AG10803 (cell line): ENCODE results near the gene ALPK3.

Experiments used
- DNase-seq: peaks from one replicate; pipeline ENCODE4 v3.0.0; 2010; ENCODE audit warnings: low read depth
- H3K4me3 ChIP-seq: 2 replicates; pipeline ENCODE4 v1.5.1; 2011; ENCODE audit warnings: mild to moderate bottlenecking, low read length, control low read depth
- CTCF ChIP-seq: conservative IDR thresholded peaks from 2 replicates; pipeline ENCODE4 v1.5.1; 2011; ENCODE audit warnings: mild to moderate bottlenecking, low read length, control low read depth, inconsistent platforms

The ALPK3 gene

GRCh38 chr15:84830036-84830435, 12.9 kb downstream of the ALPK3 start:
- no peak overlapping the region for H3K4me3 ChIP-seq
- TF ChIP-seq CTCF, result no peak
- no peak for DNase-seq

- no peak for TF ChIP-seq CTCF
- no peak for DNase-seq
- no peak overlapping the region for H3K4me3 ChIP-seq
These were observed 13.9 kb downstream of the ALPK3 start for GRCh38 chr15:84831028-84831427.

GRCh38 chr15:84831613-84832012, 14.5 kb downstream of the ALPK3 start:
- no peak for TF ChIP-seq CTCF
- no peak overlapping the region for H3K4me3 ChIP-seq
- DNase-seq, result no peak

- no peak for TF ChIP-seq CTCF
- no peak for DNase-seq
- H3K4me3 ChIP-seq, result no peak overlapping the region
These were observed 15.4 kb downstream of the ALPK3 start for GRCh38 chr15:84832448-84833040.

GRCh38 chr15:84833447-84834228, 16.5 kb downstream of the ALPK3 start:
- TF ChIP-seq CTCF, result no peak
- no peak overlapping the region for H3K4me3 ChIP-seq
- DNase-seq, result peak; percentile 22

- TF ChIP-seq CTCF, result no peak
- H3K4me3 ChIP-seq, result no peak overlapping the region
- no peak for DNase-seq
These were observed 17.2 kb downstream of the ALPK3 start for GRCh38 chr15:84834229-84834955.
